Esophagus squamous epithelium (tissue), 5 donors: Measurements from ENCODE around the gene ENTPD1. TPM values are rescaled to one million over a fixed set of nuclear protein-coding genes. Genes with fewer than 3 reads are reported as not detected.
A peak's percentile ranks its signal among the peaks of the same experiment; 100 is the strongest.

Experiments
- DNase-seq: peaks from one replicate; lab custom pipeline; 2025; lab: John Stamatoyannopoulos, UW
- H3K27ac ChIP-seq, 4 donors: fragments of 200-600 bp; sonication (generic); one replicate each; pipeline ENCODE4 v1.5.1; 2016 to 2019; ENCODE audit warnings: mild to moderate bottlenecking in 1 of 4
- H3K27me3 ChIP-seq, 4 donors: fragments of 200-600 bp; sonication (generic); 1 replicate in 3 of 4; 2 replicates in 1 of 4; pipeline versions ENCODE4 v1.5.1 to v1.6.0; 2017 to 2021; ENCODE audit warnings: antibody characterized with exemption in 1 of 4
- H3K36me3 ChIP-seq, 3 donors: fragments of 200-600 bp; sonication (generic); one replicate each; pipeline ENCODE4 v1.5.1; 2016 to 2019
- H3K4me1 ChIP-seq, 3 donors: fragments of 200-600 bp; sonication (generic); one replicate each; pipeline ENCODE4 v1.5.1; 2017 to 2019
- H3K4me3 ChIP-seq, 4 donors: fragments of 200-600 bp; sonication (generic); 1 replicate in 3 of 4; 2 replicates in 1 of 4; pipeline ENCODE4 v1.5.1; 2016 to 2019; ENCODE audit warnings: mild to moderate bottlenecking in 2 of 4, moderate library complexity in 1 of 4
- H3K9me3 ChIP-seq, 3 donors: fragments of 200-600 bp; sonication (generic); one replicate each; pipeline ENCODE4 v1.5.1; 2016 to 2019
- CTCF ChIP-seq, 6 experiments: fragments of 450-650 bp in 4 of 6; fragments of 200-600 bp in 2 of 6; sonication (generic) in 2 of 6; IDR thresholded peaks; one replicate each; pipeline ENCODE4 v1.5.1; 2016 to 2019; ENCODE audit warnings: antibody characterized with exemption in 6 of 6, mild to moderate bottlenecking in 4 of 6, moderate library complexity in 4 of 6
- POLR2A ChIP-seq, 4 donors: fragments of 450-650 bp; IDR thresholded peaks; one replicate each; pipeline ENCODE4 v1.6.1; 2017; ENCODE audit warnings: antibody characterized with exemption in 4 of 4, mild to moderate bottlenecking in 4 of 4, moderate library complexity in 3 of 4
- WGBS, 2 donors: methylation state at CpG; one replicate each; pipeline ENCODE4 v1.1.5; 2018; 5-methylcytosine and 5-hydroxymethylcytosine counted together
- intact Hi-C: fragments of 100-400 bp; cut with DNase I; formaldehyde crosslinking; loops from one replicate; pipeline ENCODE4 v1.15.0; 2022
- total RNA-seq, 4 donors: library from RNA; depleted of rRNA; stranded (reverse); fragments of >200 nt; gene quantifications; one replicate each; pipeline ENCODE4 v1.1.0, GENCODE V29; 2016
- donor health status: DM: yes; HTN: yes; CAD: no.

The ENTPD1 gene
- total RNA-seq, 4 donors from 2014 or later: 7.7 to 34.5 (median 10.1) TPM

GRCh38 chr10:95840121-95840520 lies 84.2 kb downstream of the ENTPD1 start:
- no peak for TF ChIP-seq CTCF (IDR thresholded peaks at IDR 0.05)
- no peak for TF ChIP-seq POLR2A (IDR thresholded peaks at IDR 0.05)
- Histone ChIP-seq H3K4me1 (peaks cover 8 to 59% (median 26%) of the 10 kb centered on the region in 3 donors), H3K4me3 (no peak overlapping the region), H3K27me3 (no peaks in the 10 kb centered on the region), H3K36me3 (peaks cover 0 to 16% (median 0%) of the 10 kb centered on the region in 3 donors), H3K27ac (peak overlapping the region in 3 of 4 donors; percentile 5 to 71 (median 67)), H3K9me3 (no peaks in the 10 kb centered on the region)
- no peak for DNase-seq
- WGBS, 2 donors: 29 to 39% methylated on average over 2 of the region's 2 CpGs
- intact Hi-C loops: no loop called here

- Histone ChIP-seq H3K4me1 (peaks cover 8 to 56% (median 26%) of the 10 kb centered on the region in 3 donors), H3K9me3 (no peaks in the 10 kb centered on the region), H3K27me3 (no peaks in the 10 kb centered on the region), H3K4me3 (no peak overlapping the region), H3K27ac (peak overlapping the region in 3 of 4 donors; percentile 67 to 76 (median 71)), H3K36me3 (peaks cover 0 to 16% (median 0%) of the 10 kb centered on the region in 3 donors)
- 11 to 25% methylated on average over 1 of the region's 1 CpG for WGBS, 2 donors
- no peak for DNase-seq
- no peak for TF ChIP-seq CTCF (IDR thresholded peaks at IDR 0.05)
- TF ChIP-seq POLR2A (IDR thresholded peaks at IDR 0.05): no peak
- intact Hi-C loops: no loop called here
These were observed 84.7 kb downstream of the ENTPD1 start for GRCh38 chr10:95840681-95841080.

- Histone ChIP-seq H3K4me1 (peaks cover 8 to 44% (median 20%) of the 10 kb centered on the region in 3 donors), H3K9me3 (no peaks in the 10 kb centered on the region), H3K27ac (peak overlapping the region; percentile 3 to 76 (median 69)), H3K27me3 (no peaks in the 10 kb centered on the region), H3K4me3 (no peak overlapping the region), H3K36me3 (peaks cover 0 to 16% (median 0%) of the 10 kb centered on the region in 3 donors)
- intact Hi-C loops: loop anchor here (2.0 kb wide), 1 partner anchor 149 kb away; the partner anchor contains the start of gene TCTN3
- 32 to 35% methylated on average over 7 of the region's 7 CpGs for WGBS, 2 donors
- DNase-seq: no peak
- TF ChIP-seq CTCF (IDR thresholded peaks at IDR 0.05) (peak; percentile 60 to 78 (median 71)), POLR2A (IDR thresholded peaks at IDR 0.05) (no peak)
These were observed 85.9 kb downstream of the ENTPD1 start for GRCh38 chr10:95841661-95842498.

- TF ChIP-seq POLR2A (IDR thresholded peaks at IDR 0.05) (no peak), CTCF (IDR thresholded peaks at IDR 0.05) (no peak)
- intact Hi-C loops: no loop called here
- no peaks in the 10 kb centered on the region for H3K9me3 ChIP-seq
- H3K27me3 ChIP-seq: no peaks in the 10 kb centered on the region
- peaks cover 0 to 22% (median 8%) of the 10 kb centered on the region in 3 donors for H3K4me1 ChIP-seq
- no peak for DNase-seq
- no peak overlapping the region for H3K4me3 ChIP-seq
- WGBS, 2 donors: 85 to 88% methylated on average over 3 of the region's 3 CpGs
- H3K27ac ChIP-seq: no peak overlapping the region
- H3K36me3 ChIP-seq: peaks cover 0 to 24% (median 0%) of the 10 kb centered on the region in 3 donors
These were observed 89.4 kb downstream of the ENTPD1 start for GRCh38 chr10:95845411-95845810.

- intact Hi-C loops: no loop called here
These were observed 91.0 kb downstream of the ENTPD1 start for GRCh38 chr10:95847007-95847406.

More at GRCh38 chr10:95847007-95847406, 91.0 kb downstream of the ENTPD1 start:
- Histone ChIP-seq H3K27ac (no peak overlapping the region), H3K4me3 (no peak overlapping the region), H3K4me1 (peaks cover 0 to 6% (median 0%) of the 10 kb centered on the region in 3 donors), H3K36me3 (peaks cover 0 to 24% (median 0%) of the 10 kb centered on the region in 3 donors), H3K27me3 (no peaks in the 10 kb centered on the region), H3K9me3 (no peaks in the 10 kb centered on the region)
- TF ChIP-seq CTCF (IDR thresholded peaks at IDR 0.05) (no peak), POLR2A (IDR thresholded peaks at IDR 0.05) (no peak)
- no peak for DNase-seq
